CD4-positive, alpha-beta T cell (primary cell): ENCODE measurements around the gene DUSP23. TPM values are rescaled to one million over a fixed set of nuclear protein-coding genes. Genes with fewer than 3 reads are reported as not detected.

ENCODE experiments used
- ATAC-seq: fragments of 200-7000 bp; cut with Tn5 transposase; one replicate; pipeline ENCODE4 v1.10.0; 2022; ENCODE audit warnings: mild to moderate bottlenecking; ENCODE audit not compliant: poor library complexity
- CTCF ChIA-PET: fragments of 350-600 bp; sonication (Branson Sonifier 250); formaldehyde crosslinking; loops from one replicate; lab custom pipeline; 2021; ENCODE audit warnings: antibody characterized with exemption, inconsistent platforms; lab: Charles Lee
- POLR2A ChIA-PET: fragments of 350-600 bp; sonication (Branson Sonifier 250); formaldehyde crosslinking; loops from one replicate; lab custom pipeline; 2021; ENCODE audit warnings: antibody characterized with exemption, inconsistent platforms; lab: Charles Lee
- DNase-seq, 14 experiments: peaks; one replicate each; pipeline ENCODE4 v3.0.0-alpha.2; 2013 to 2020; ENCODE audit warnings: mixed read lengths in 2 of 14
- H3K27ac ChIP-seq, 2 donors: one replicate each; pipeline versions ENCODE4 v1.5.1 to v1.7.0; 2013; ENCODE audit warnings: low read length in 2 of 2, low read depth in 1 of 2, mild to moderate bottlenecking in 1 of 2
- H3K27me3 ChIP-seq, 2 experiments: 1 replicate in 1 of 2; 2 replicates in 1 of 2; pipeline versions ENCODE4 v1.6.1 to v1.7.0; 2013; ENCODE audit warnings: low read length in 2 of 2, control low read depth in 1 of 2, mild to moderate bottlenecking in 1 of 2, moderate library complexity in 1 of 2; ENCODE audit not compliant: insufficient read depth in 2 of 2, control insufficient read depth in 1 of 2
- H3K36me3 ChIP-seq: one replicate; pipeline ENCODE4 v1.6.1; 2013; ENCODE audit warnings: low read length, control low read depth; ENCODE audit not compliant: insufficient read depth
- H3K4me1 ChIP-seq: one replicate; pipeline ENCODE4 v1.6.1; 2013; ENCODE audit warnings: low read length, control low read depth; ENCODE audit not compliant: insufficient read depth
- H3K4me3 ChIP-seq: one replicate; pipeline ENCODE4 v1.5.1; 2013; ENCODE audit warnings: mild to moderate bottlenecking, low read length, moderate library complexity
- H3K9me3 ChIP-seq, 2 experiments: 1 replicate in 1 of 2; 2 replicates in 1 of 2; pipeline versions ENCODE4 v1.6.1 to v1.7.0; 2013; ENCODE audit warnings: low read length in 2 of 2, mild to moderate bottlenecking in 2 of 2, control low read depth in 1 of 2, moderate library complexity in 1 of 2; ENCODE audit not compliant: control insufficient read depth in 1 of 2, insufficient read depth in 1 of 2
- H3K27ac Mint-ChIP-seq: one replicate; pipeline ENCODE4 v1.8.0; 2020; ENCODE audit warnings: mixed read lengths
- H3K27me3 Mint-ChIP-seq: one replicate; pipeline ENCODE4 v1.8.0; 2021; ENCODE audit warnings: mixed read lengths
- H3K36me3 Mint-ChIP-seq: one replicate; pipeline ENCODE4 v1.8.0; 2021; ENCODE audit warnings: low read depth, mixed read lengths
- H3K4me1 Mint-ChIP-seq: one replicate; pipeline ENCODE4 v1.8.0; 2021; ENCODE audit warnings: low read depth, mixed read lengths
- H3K4me3 Mint-ChIP-seq: one replicate; pipeline ENCODE4 v1.8.0; 2020; ENCODE audit warnings: mild to moderate bottlenecking, mixed read lengths
- H3K9me3 Mint-ChIP-seq: one replicate; pipeline ENCODE4 v1.8.0; 2020; ENCODE audit warnings: mixed read lengths
- CTCF ChIP-seq: fragments of 200-600 bp; IDR thresholded peaks from one replicate; pipeline ENCODE4 v1.8.0; 2022; ENCODE audit warnings: antibody characterized with exemption, mild to moderate bottlenecking
- intact Hi-C, 2 experiments: fragments of 100-400 bp; cut with DNase I in 1 of 2; cut with micrococcal nuclease in 1 of 2; formaldehyde crosslinking; loops; one replicate each; pipeline versions ENCODE4 v1.15.1 to v1.9.0; 2023 to 2025; cut with DNase I, micrococcal nuclease
- total RNA-seq, 174 experiments: library from RNA in 2 of 174; stranded (reverse) in 2 of 174; gene quantifications; one replicate each; pipeline ENCODE4 v1.2.3 and lab custom pipeline; 2021 to 2026

DUSP23 gene
- total RNA-seq, 2 experiments from 2014 or later = 3.9 to 6.0 TPM

GRCh38 chr1:159752135-159752580, 28.6 kb upstream of the DUSP23 start:
- H3K4me3 Mint-ChIP-seq = no peak overlapping the region
- ChIA-PET POLR2A (no interaction called here), CTCF (no interaction called here)
- H3K9me3 ChIP-seq = no peaks in the 10 kb centered on the region
- H3K27ac ChIP-seq = no peak overlapping the region
- H3K27me3 Mint-ChIP-seq = peaks cover 14% of the 10 kb centered on the region
- H3K4me3 ChIP-seq = no peak overlapping the region
- ATAC-seq = no peak
- no peak for DNase-seq
- H3K36me3 ChIP-seq = no peaks in the 10 kb centered on the region
- TF ChIP-seq CTCF = no peak
- H3K36me3 Mint-ChIP-seq = no peaks in the 10 kb centered on the region
- no peaks in the 10 kb centered on the region for H3K4me1 ChIP-seq
- no peaks in the 10 kb centered on the region for H3K9me3 Mint-ChIP-seq
- intact Hi-C loops = no loop called here
- H3K4me1 Mint-ChIP-seq = no peaks in the 10 kb centered on the region
- no peaks in the 10 kb centered on the region for H3K27me3 ChIP-seq
- H3K27ac Mint-ChIP-seq = no peak overlapping the region

- ChIA-PET CTCF (no interaction called here), POLR2A (no interaction called here)
- Mint-ChIP-seq H3K27me3 (peaks cover 14% of the 10 kb centered on the region), H3K36me3 (no peaks in the 10 kb centered on the region), H3K4me1 (no peaks in the 10 kb centered on the region), H3K27ac (no peak overlapping the region), H3K4me3 (no peak overlapping the region), H3K9me3 (no peaks in the 10 kb centered on the region)
- Histone ChIP-seq H3K36me3 (no peaks in the 10 kb centered on the region), H3K27ac (no peak overlapping the region), H3K4me3 (no peak overlapping the region), H3K9me3 (no peaks in the 10 kb centered on the region), H3K27me3 (no peaks in the 10 kb centered on the region), H3K4me1 (no peaks in the 10 kb centered on the region)
- ATAC-seq = no peak
- no peak for DNase-seq
- no peak for TF ChIP-seq CTCF
- intact Hi-C loops = no loop called here
These were observed 27.4 kb upstream of the DUSP23 start for GRCh38 chr1:159753386-159753785.

GRCh38 chr1:159755451-159756007, 25.2 kb upstream of the DUSP23 start:
- CTCF ChIA-PET = no interaction called here
- Mint-ChIP-seq H3K4me1 (no peaks in the 10 kb centered on the region), H3K36me3 (no peaks in the 10 kb centered on the region), H3K4me3 (no peak overlapping the region), H3K27ac (no peak overlapping the region), H3K27me3 (peaks cover 14% of the 10 kb centered on the region), H3K9me3 (no peaks in the 10 kb centered on the region)
- H3K9me3 ChIP-seq = no peaks in the 10 kb centered on the region
- TF ChIP-seq CTCF = no peak
- no peak for DNase-seq
- no peaks in the 10 kb centered on the region for H3K27me3 ChIP-seq
- ATAC-seq = no peak
- H3K4me3 ChIP-seq = no peak overlapping the region
- H3K36me3 ChIP-seq = no peaks in the 10 kb centered on the region
- H3K27ac ChIP-seq = no peak overlapping the region
- POLR2A ChIA-PET = no interaction called here
- intact Hi-C loops = no loop called here
- H3K4me1 ChIP-seq = no peaks in the 10 kb centered on the region
